Breast epithelium (tissue), 4 donors: Measurements from ENCODE around the gene SLCO1A2. TPM values are rescaled to one million over a fixed set of nuclear protein-coding genes. Genes with fewer than 3 reads are reported as not detected.

Experiments
- DNase-seq, 2 donors: peaks; one replicate each; pipeline ENCODE4 v3.0.0-alpha.2; 2019; ENCODE audit warnings: low spot score in 2 of 2
- H3K27ac ChIP-seq, 2 donors: fragments of 200-600 bp; sonication (generic) in 1 of 2; one replicate each; pipeline ENCODE4 v1.5.1; 2016 to 2019; ENCODE audit warnings: mild to moderate bottlenecking in 1 of 2
- H3K27me3 ChIP-seq, 2 donors: fragments of 200-600 bp; sonication (generic) in 1 of 2; one replicate each; pipeline versions ENCODE4 v1.5.1 to v1.6.0; 2017 to 2019; ENCODE audit warnings: control low read depth in 1 of 2, mild to moderate bottlenecking in 1 of 2
- H3K36me3 ChIP-seq: fragments of 200-600 bp; one replicate; pipeline ENCODE4 v1.5.1; 2019
- H3K4me1 ChIP-seq, 2 donors: fragments of 200-600 bp; sonication (generic); one replicate each; pipeline ENCODE4 v1.5.1; 2016 to 2019; ENCODE audit warnings: control low read depth in 1 of 2
- H3K4me3 ChIP-seq, 3 donors: fragments of 200-600 bp; sonication (generic); 1 replicate in 2 of 3; 2 replicates in 1 of 3; pipeline ENCODE4 v1.5.1; 2016 to 2019; ENCODE audit warnings: mild to moderate bottlenecking in 3 of 3, moderate library complexity in 2 of 3
- H3K9me3 ChIP-seq, 2 donors: fragments of 200-600 bp; sonication (generic) in 1 of 2; one replicate each; pipeline ENCODE4 v1.5.1; 2016 to 2019; ENCODE audit warnings: control low read depth in 1 of 2
- CTCF ChIP-seq, 3 donors: fragments of 450-650 bp; IDR thresholded peaks; one replicate each; pipeline ENCODE4 v1.5.1; 2016 to 2017; ENCODE audit warnings: antibody characterized with exemption in 3 of 3, mild to moderate bottlenecking in 3 of 3, moderate library complexity in 3 of 3
- POLR2A ChIP-seq: fragments of 450-650 bp; IDR thresholded peaks from one replicate; pipeline ENCODE4 v1.6.1; 2016; ENCODE audit warnings: antibody characterized with exemption, mild to moderate bottlenecking, moderate library complexity
- POLR2AphosphoS5 ChIP-seq, 3 donors: sonication (generic); formaldehyde crosslinking; IDR thresholded peaks; one replicate each; pipeline ENCODE4 v1.6.1; 2017; ENCODE audit warnings: antibody characterized with exemption in 3 of 3
- intact Hi-C: fragments of 100-400 bp; cut with DNase I; formaldehyde crosslinking; loops from one replicate; pipeline ENCODE4 v1.15.1; 2023; ENCODE audit warnings: low total_unique reads
- total RNA-seq, 3 donors: library from RNA; depleted of rRNA; stranded (reverse); fragments of >200 nt; gene quantifications; one replicate each; pipeline ENCODE4 v1.1.0, GENCODE V29; 2016

The SLCO1A2 gene
- total RNA-seq, 3 donors from 2014 or later = 0.33 to 5.4 TPM; not detected in 1

GRCh38 chr12:21252070-21252469 is 82.6 kb downstream of the SLCO1A2 start:
- TF ChIP-seq POLR2A (no peak), POLR2AphosphoS5 (IDR thresholded peaks at IDR 0.05) (no peak), CTCF (IDR thresholded peaks at IDR 0.05) (no peak)
- Histone ChIP-seq H3K36me3 (no peaks in the 10 kb centered on the region), H3K4me1 (no peaks in the 10 kb centered on the region), H3K4me3 (no peak overlapping the region), H3K27me3 (no peaks in the 10 kb centered on the region), H3K27ac (no peak overlapping the region), H3K9me3 (peaks cover 0 to under 1% of the 10 kb centered on the region in 2 donors)
- no peak for DNase-seq
- intact Hi-C loops = no loop called here

GRCh38 chr12:21248679-21249078 is 86.0 kb downstream of the SLCO1A2 start:
- Histone ChIP-seq H3K4me1 (no peaks in the 10 kb centered on the region), H3K4me3 (no peak overlapping the region), H3K27me3 (no peaks in the 10 kb centered on the region), H3K9me3 (no peaks in the 10 kb centered on the region), H3K27ac (no peak overlapping the region), H3K36me3 (no peaks in the 10 kb centered on the region)
- no peak for DNase-seq
- no peak for TF ChIP-seq CTCF (IDR thresholded peaks at IDR 0.05)
- TF ChIP-seq POLR2A = no peak
- TF ChIP-seq POLR2AphosphoS5 (IDR thresholded peaks at IDR 0.05) = no peak
- intact Hi-C loops = no loop called here

GRCh38 chr12:21239866-21240265 is 94.9 kb downstream of the SLCO1A2 start:
- intact Hi-C loops = loop anchor here (5.0 kb wide), 1 partner anchor 383 kb away; no protein-coding TSS in a partner anchor
- no peaks in the 10 kb centered on the region for H3K27me3 ChIP-seq
- TF ChIP-seq CTCF (IDR thresholded peaks at IDR 0.05) = no peak
- TF ChIP-seq POLR2A = no peak
- no peak for TF ChIP-seq POLR2AphosphoS5 (IDR thresholded peaks at IDR 0.05)
- no peak overlapping the region for H3K27ac ChIP-seq
- H3K4me3 ChIP-seq = no peak overlapping the region
- H3K9me3 ChIP-seq = no peaks in the 10 kb centered on the region
- no peak for DNase-seq
- H3K36me3 ChIP-seq = no peaks in the 10 kb centered on the region
- no peaks in the 10 kb centered on the region for H3K4me1 ChIP-seq

- intact Hi-C loops = no loop called here
- H3K4me3 ChIP-seq = no peak overlapping the region
- H3K4me1 ChIP-seq = no peaks in the 10 kb centered on the region
- no peak for DNase-seq
- no peaks in the 10 kb centered on the region for H3K9me3 ChIP-seq
- no peaks in the 10 kb centered on the region for H3K27me3 ChIP-seq
- TF ChIP-seq POLR2AphosphoS5 (IDR thresholded peaks at IDR 0.05) (no peak), POLR2A (no peak), CTCF (IDR thresholded peaks at IDR 0.05) (no peak)
- no peak overlapping the region for H3K27ac ChIP-seq
- no peaks in the 10 kb centered on the region for H3K36me3 ChIP-seq
Observed at GRCh38 chr12:21234395-21234794, 100.3 kb downstream of the SLCO1A2 start.

- H3K27ac ChIP-seq = no peak overlapping the region
- H3K4me1 ChIP-seq = no peaks in the 10 kb centered on the region
- H3K27me3 ChIP-seq = no peaks in the 10 kb centered on the region
- DNase-seq = no peak
- no peak for TF ChIP-seq CTCF (IDR thresholded peaks at IDR 0.05)
- TF ChIP-seq POLR2A = no peak
- no peak for TF ChIP-seq POLR2AphosphoS5 (IDR thresholded peaks at IDR 0.05)
- H3K4me3 ChIP-seq = no peak overlapping the region
- intact Hi-C loops = no loop called here
- no peaks in the 10 kb centered on the region for H3K9me3 ChIP-seq
- H3K36me3 ChIP-seq = no peaks in the 10 kb centered on the region
Observed at GRCh38 chr12:21223930-21224329, 110.8 kb downstream of the SLCO1A2 start.
